ENCODE results near the gene ZNF646.

Gene ZNF646

GRCh38 chr16:31073970-31074813, at the start of gene ZNF646, which contains the start of gene ZNF668:
TSS of gene ZNF646 (plus strand) at chr16:31074422. CDS start at chr16:31076325, 1,903 bp downstream.
TSS of gene ZNF668 (minus strand) at chr16:31074240. CDS start at chr16:31064459, 9,781 bp downstream.
- peak; percentile 97 for DNase-seq

- no peak for DNase-seq
Observed at GRCh38 chr16:31025339-31025738, 48.9 kb upstream of the ZNF646 start.

- DNase-seq: no peak
Observed at GRCh38 chr16:31029272-31029671, 45.0 kb upstream of the ZNF646 start.

- no peak for DNase-seq
Observed at GRCh38 chr16:31031276-31031675, 42.9 kb upstream of the ZNF646 start.

GRCh38 chr16:31032736-31033708, 41.2 kb upstream of the ZNF646 start, which contains the start of gene STX4:
TSS of gene STX4 (plus strand) at chr16:31033558. CDS start at chr16:31033806, 248 bp downstream.
- DNase-seq: peak; percentile 94

- peak; percentile 17 for DNase-seq
Observed at GRCh38 chr16:31033709-31034492, 40.3 kb upstream of the ZNF646 start.

- DNase-seq: no peak
Observed at GRCh38 chr16:31036691-31037090, 37.5 kb upstream of the ZNF646 start.

- DNase-seq: no peak
Observed at GRCh38 chr16:31038993-31039392, 35.2 kb upstream of the ZNF646 start.

GRCh38 chr16:31042866-31043265, 31.4 kb upstream of the ZNF646 start:
- DNase-seq: no peak

GRCh38 chr16:31043352-31043751, 30.9 kb upstream of the ZNF646 start:
- DNase-seq: no peak

GRCh38 chr16:31043898-31044481, 30.2 kb upstream of the ZNF646 start:
- no peak for DNase-seq

- DNase-seq: no peak
Observed at GRCh38 chr16:31050280-31051030, 23.8 kb upstream of the ZNF646 start.

GRCh38 chr16:31052114-31052513, 22.1 kb upstream of the ZNF646 start:
- no peak for DNase-seq

GRCh38 chr16:31055613-31056012, 18.6 kb upstream of the ZNF646 start:
- no peak for DNase-seq

- no peak for DNase-seq
Observed at GRCh38 chr16:31061126-31061812, 13.0 kb upstream of the ZNF646 start.

- no peak for DNase-seq
Observed at GRCh38 chr16:31061813-31062440, 12.3 kb upstream of the ZNF646 start.

GRCh38 chr16:31063495-31063842, 10.8 kb upstream of the ZNF646 start:
- no peak for DNase-seq

GRCh38 chr16:31063843-31064611, 10.2 kb upstream of the ZNF646 start:
- DNase-seq: no peak

- DNase-seq: no peak
Observed at GRCh38 chr16:31064882-31065461, 9.2 kb upstream of the ZNF646 start.
